HepG2 (cell line): ENCODE results near the gene DSG2. TPM values are rescaled to one million over a fixed set of nuclear protein-coding genes. Genes with fewer than 3 reads are reported as not detected.
A peak's percentile ranks its signal among the peaks of the same experiment; 100 is the strongest.

Experiments
- CCDC6 ChIP-seq: sonication (generic); formaldehyde crosslinking; IDR thresholded peaks from 2 replicates; pipeline ENCODE4 v1.8.1; 2022; ENCODE audit warnings: mild to moderate bottlenecking, missing genetic modification reagents, moderate library complexity
- HCFC1 ChIP-seq: fragments of 150-350 bp; IDR thresholded peaks from 2 replicates; pipeline ENCODE4 v1.6.1; 2014; ENCODE audit warnings: low read depth, low read length
- HINFP ChIP-seq: sonication (generic); formaldehyde crosslinking; IDR thresholded peaks from 2 replicates; pipeline ENCODE4 v1.4.0; 2020; ENCODE audit warnings: low read depth, mild to moderate bottlenecking, missing genetic modification reagents
- JUND ChIP-seq: sonication (generic); formaldehyde crosslinking; IDR thresholded peaks from 2 replicates; pipeline ENCODE4 v1.8.0; 2022; ENCODE audit warnings: mild to moderate bottlenecking, missing genetic modification reagents
- MEIS2 ChIP-seq: sonication (generic); formaldehyde crosslinking; IDR thresholded peaks from 2 replicates; pipeline ENCODE4 v1.9.0; 2021; ENCODE audit warnings: mild to moderate bottlenecking, missing genetic modification reagents
- NR2F2 ChIP-seq: IDR thresholded peaks from 2 replicates; pipeline ENCODE4 v1.6.1; 2012; ENCODE audit warnings: low read depth, inconsistent platforms, borderline replicate concordance
- PATZ1 ChIP-seq: sonication (generic); formaldehyde crosslinking; IDR thresholded peaks from 2 replicates; pipeline ENCODE4 v1.4.0; 2020; ENCODE audit warnings: missing genetic modification reagents
- PITX1 ChIP-seq: sonication (generic); formaldehyde crosslinking; IDR thresholded peaks from 2 replicates; pipeline ENCODE4 v1.5.1; 2020; ENCODE audit warnings: mild to moderate bottlenecking, missing genetic modification reagents
- RNF2 ChIP-seq: fragments of 450-650 bp; conservative IDR thresholded peaks from 2 replicates; pipeline ENCODE4 v1.6.1; 2016; ENCODE audit warnings: low read depth
- ZNF407 ChIP-seq: sonication (generic); formaldehyde crosslinking; IDR thresholded peaks from one replicate; pipeline ENCODE4 v1.5.1; 2020; ENCODE audit warnings: mild to moderate bottlenecking, missing genetic modification reagents; ENCODE audit errors: not compliant biosample characterization
- ZNF530 ChIP-seq: sonication (generic); formaldehyde crosslinking; IDR thresholded peaks from 2 replicates; pipeline ENCODE4 v1.5.0; 2020; ENCODE audit warnings: low read depth, mild to moderate bottlenecking, missing genetic modification reagents
- ZNF768 ChIP-seq: sonication (generic); formaldehyde crosslinking; IDR thresholded peaks from 2 replicates; pipeline ENCODE4 v1.4.0; 2020; ENCODE audit warnings: missing genetic modification reagents
- ZNF773 ChIP-seq: sonication (generic); formaldehyde crosslinking; IDR thresholded peaks from 2 replicates; pipeline ENCODE4 v1.4.0; 2020; ENCODE audit warnings: missing genetic modification reagents, borderline replicate concordance
- ZNF891 ChIP-seq: sonication (generic); formaldehyde crosslinking; IDR thresholded peaks from 2 replicates; pipeline ENCODE4 v1.5.0; 2020; ENCODE audit warnings: mild to moderate bottlenecking, missing genetic modification reagents
- polyA plus RNA-seq, 8 experiments: library from polyadenylated mRNA; depleted of rRNA in 3 of 8; stranded (reverse) in 7 of 8; unstranded in 1 of 8; fragments of >200 nt; fragmentation: Illumina TruSeq in 4 of 8; extraction: Trizol in 4 of 8; gene quantifications; 2 replicates each; pipeline versions ENCODE4 v1.2.1 to v1.2.3, GENCODE V29; 2011 to 2016; ENCODE audit warnings: low read depth in 4 of 8, missing spikeins in 1 of 8, mixed read lengths in 1 of 8; ENCODE audit not compliant: insufficient read depth in 1 of 8
- total RNA-seq, 5 experiments: library from RNA; depleted of rRNA; stranded (reverse); fragments of >200 nt; fragmentation: Illumina TruSeq; extraction: Trizol; gene quantifications; 2 replicates each; pipeline ENCODE4 v1.2.3, GENCODE V29; 2016; ENCODE audit warnings: low read depth in 1 of 5
- TF ChIP-seq, protein P1 (sequence below): sonication (generic); formaldehyde crosslinking; IDR thresholded peaks from 2 replicates; pipeline ENCODE4 v1.5.0; 2020; ENCODE audit warnings: mild to moderate bottlenecking, missing genetic modification reagents

The DSG2 gene
- total and polyA plus RNA-seq, 2 of the 13 experiments (the other 11 are each of a cell fraction or from before 2014, with no cell fraction given): 23.3 to 66.7 TPM

DNA sequence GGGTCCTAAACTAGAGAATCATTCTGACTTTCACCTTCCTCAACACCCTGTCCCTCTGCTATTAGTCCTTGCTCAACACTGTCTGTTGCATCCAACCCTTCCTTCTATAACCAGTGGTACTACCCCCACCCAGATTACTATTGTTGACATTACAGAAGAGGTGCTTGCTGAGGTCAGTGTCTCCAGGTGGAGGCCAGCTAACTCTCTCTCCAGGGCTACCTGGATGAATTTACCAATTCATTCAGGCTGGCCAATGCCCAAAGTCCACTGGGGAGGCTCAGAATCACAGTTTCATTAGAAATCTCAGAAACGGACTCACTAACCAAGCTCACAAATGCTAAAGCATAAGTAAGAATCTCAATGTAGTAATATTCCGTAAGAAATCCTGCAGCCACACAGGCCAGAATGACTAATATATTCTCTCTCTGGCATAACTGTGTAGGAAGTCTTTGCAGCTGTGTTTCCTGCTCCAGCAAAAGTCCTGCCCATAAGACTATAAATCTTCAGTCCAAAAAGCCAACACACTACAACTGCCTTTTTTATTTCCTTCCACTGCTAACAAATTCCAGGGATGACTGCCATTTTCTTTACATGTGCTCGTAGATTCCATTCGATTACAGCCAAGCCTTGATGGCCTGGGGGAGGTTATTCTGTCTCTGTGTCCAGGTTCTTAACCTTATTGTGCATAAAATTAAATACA, 83.7 kb downstream of the DSG2 start (continued):
- no peak for TF ChIP-seq ZNF407 (CRISPR knock-in tag)
- TF ChIP-seq RNF2: no peak
- TF ChIP-seq PITX1: no peak
- TF ChIP-seq HINFP (CRISPR knock-in tag): no peak
- TF ChIP-seq NR2F2: no peak
- TF ChIP-seq JUND (CRISPR knock-in tag): no peak
- no peak for TF ChIP-seq ZNF530 (CRISPR knock-in tag)
- no peak for TF ChIP-seq ZNF891
- TF ChIP-seq ZNF768: no peak
- no peak for TF ChIP-seq ZNF773 (CRISPR knock-in tag)
- TF ChIP-seq MEIS2 (CRISPR knock-in tag): no peak
- TF ChIP-seq, protein P1, sequence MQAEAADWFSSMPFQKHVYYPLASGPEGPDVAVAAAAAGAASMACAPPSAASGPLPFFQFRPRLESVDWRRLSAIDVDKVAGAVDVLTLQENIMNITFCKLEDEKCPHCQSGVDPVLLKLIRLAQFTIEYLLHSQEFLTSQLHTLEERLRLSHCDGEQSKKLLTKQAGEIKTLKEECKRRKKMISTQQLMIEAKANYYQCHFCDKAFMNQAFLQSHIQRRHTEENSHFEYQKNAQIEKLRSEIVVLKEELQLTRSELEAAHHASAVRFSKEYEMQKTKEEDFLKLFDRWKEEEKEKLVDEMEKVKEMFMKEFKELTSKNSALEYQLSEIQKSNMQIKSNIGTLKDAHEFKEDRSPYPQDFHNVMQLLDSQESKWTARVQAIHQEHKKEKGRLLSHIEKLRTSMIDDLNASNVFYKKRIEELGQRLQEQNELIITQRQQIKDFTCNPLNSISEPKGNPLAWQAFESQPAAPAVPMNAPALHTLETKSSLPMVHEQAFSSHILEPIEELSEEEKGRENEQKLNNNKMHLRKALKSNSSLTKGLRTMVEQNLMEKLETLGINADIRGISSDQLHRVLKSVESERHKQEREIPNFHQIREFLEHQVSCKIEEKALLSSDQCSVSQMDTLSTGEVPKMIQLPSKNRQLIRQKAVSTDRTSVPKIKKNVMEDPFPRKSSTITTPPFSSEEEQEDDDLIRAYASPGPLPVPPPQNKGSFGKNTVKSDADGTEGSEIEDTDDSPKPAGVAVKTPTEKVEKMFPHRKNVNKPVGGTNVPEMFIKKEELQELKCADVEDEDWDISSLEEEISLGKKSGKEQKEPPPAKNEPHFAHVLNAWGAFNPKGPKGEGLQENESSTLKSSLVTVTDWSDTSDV (CRISPR knock-in tag): no peak
- TF ChIP-seq CCDC6: no peak
- TF ChIP-seq PATZ1: 0 out of 2 replicates have a peak, but pooled peaks have one; percentile 24
- no peak for TF ChIP-seq HCFC1
